HepG2 (cell line): ENCODE results near the gene MAP3K4. TPM values are rescaled to one million over a fixed set of nuclear protein-coding genes. Genes with fewer than 3 reads are reported as not detected.

ENCODE experiments used
- ATAC-seq: fragments of 200-7000 bp; cut with Tn5 transposase; 3 replicates; pipeline ENCODE4 v1.9.1; 2020; ENCODE audit warnings: mild to moderate bottlenecking, moderate library complexity
- BruUV-seq: library from RNA; stranded (reverse); fragments of 400-500 nt; replicated peaks from 2 replicates; lab custom pipeline; 2021; lab: Mats Ljungman, UMichigan
- CTCF ChIA-PET: fragments of 300-600 bp; formaldehyde crosslinking; extraction: SDS; loops from one replicate; lab custom pipeline; 2021; ENCODE audit warnings: low total read pairs, inconsistent platforms, low intra/inter-chr PET ratio; lab: Yijun Ruan, JAX
- POLR2A ChIA-PET: fragments of 350-600 bp; sonication (Branson Sonifier 250); formaldehyde crosslinking; loops from one replicate; lab custom pipeline; 2020; ENCODE audit warnings: antibody characterized with exemption, inconsistent platforms; lab: Yijun Ruan, JAX
- DNase-seq: peaks from one replicate; pipeline ENCODE4 v3.0.0-alpha.2; 2015; ENCODE audit warnings: low spot score
- FAIRE-seq: peaks from 3 replicates; lab custom pipeline; 2011; peaks lifted over from hg19 to GRCh38; lab: Jason Lieb, UNC
- H2AFZ ChIP-seq: one replicate; pipeline ENCODE4 v1.6.1; 2011; ENCODE audit warnings: low read length, inconsistent platforms
- H3K27ac ChIP-seq: fragments of 300-600 bp; 3 replicates; pipeline ENCODE4 v1.8.0; 2011; ENCODE audit warnings: mixed run types, mild to moderate bottlenecking, mixed read lengths, low read length, inconsistent platforms; ENCODE audit not compliant: insufficient read depth; ENCODE audit errors: extremely low read length
- H3K27me3 ChIP-seq, 2 experiments: fragments of 200-600 bp in 1 of 2; 2 replicates in 1 of 2; 3 replicates in 1 of 2; pipeline versions ENCODE4 v1.6.0 to v1.8.0; 2011; ENCODE audit warnings: low read length in 2 of 2, mild to moderate bottlenecking in 2 of 2, moderate library complexity in 2 of 2, inconsistent platforms in 1 of 2; ENCODE audit not compliant: insufficient read depth in 2 of 2, control insufficient read depth in 1 of 2
- H3K36me3 ChIP-seq, 2 experiments: fragments of 200-600 bp in 1 of 2; replicated peaks in 1 of 2; 2 replicates in 1 of 2; 3 replicates in 1 of 2; pipeline versions ENCODE4 v1.5.1 to v1.8.0; 2011; ENCODE audit warnings: low read length in 2 of 2, inconsistent platforms in 1 of 2; ENCODE audit not compliant: insufficient read depth in 2 of 2, control insufficient read depth in 1 of 2
- H3K4me1 ChIP-seq: 2 replicates; pipeline ENCODE4 v1.5.1; 2012; ENCODE audit warnings: low read length, inconsistent platforms; ENCODE audit not compliant: insufficient read depth
- H3K4me2 ChIP-seq: 2 replicates; pipeline ENCODE4 v1.6.0; 2011; ENCODE audit warnings: low read depth, low read length, inconsistent platforms
- H3K4me3 ChIP-seq, 3 experiments: fragments of 200-600 bp in 1 of 3; sonication (generic), shearing (Covaris generic) in 1 of 3; replicated peaks in 1 of 3; 2 replicates each; pipeline ENCODE4 v1.5.1; 2011 to 2016; ENCODE audit warnings: low read length in 3 of 3, inconsistent platforms in 2 of 3, low read depth in 2 of 3, mild to moderate bottlenecking in 2 of 3, control low read depth in 1 of 3, mixed read lengths in 1 of 3; ENCODE audit not compliant: insufficient read depth in 1 of 3
- H3K79me2 ChIP-seq: one replicate; pipeline ENCODE4 v1.6.1; 2011; ENCODE audit warnings: low read length, inconsistent platforms; ENCODE audit not compliant: insufficient read depth
- H3K9ac ChIP-seq: 2 replicates; pipeline ENCODE4 v1.6.0; 2011; ENCODE audit warnings: mild to moderate bottlenecking, low read depth, low read length, inconsistent platforms; ENCODE audit not compliant: insufficient read depth
- H3K9me3 ChIP-seq: 2 replicates; pipeline ENCODE4 v1.5.1; 2012; ENCODE audit warnings: mild to moderate bottlenecking, low read length
- H4K20me1 ChIP-seq: 2 replicates; pipeline ENCODE4 v1.6.0; 2011; ENCODE audit warnings: inconsistent platforms, mild to moderate bottlenecking, low read length, moderate library complexity; ENCODE audit not compliant: insufficient read depth
- EP300 ChIP-seq, 3 experiments: sonication (generic) in 1 of 3; formaldehyde crosslinking in 1 of 3; IDR thresholded peaks; 2 replicates each; pipeline versions ENCODE4 v1.5.1 to v1.6.1; 2011 to 2020; ENCODE audit warnings: low read depth in 2 of 3, low read length in 2 of 3, borderline replicate concordance in 1 of 3, improper control_type of control experiment in 1 of 3, mild to moderate bottlenecking in 1 of 3, missing genetic modification reagents in 1 of 3, moderate library complexity in 1 of 3
- IRF1 ChIP-seq: sonication (generic); formaldehyde crosslinking; IDR thresholded peaks from 2 replicates; pipeline ENCODE4 v1.4.0; 2020; ENCODE audit warnings: low read depth, mild to moderate bottlenecking, missing genetic modification reagents
- KLF9 ChIP-seq: IDR thresholded peaks from 2 replicates; pipeline ENCODE4 v1.6.1; 2016; ENCODE audit warnings: low read depth
- MLLT10 ChIP-seq: sonication (generic); formaldehyde crosslinking; IDR thresholded peaks from 2 replicates; pipeline ENCODE4 v1.4.0; 2020; ENCODE audit warnings: missing genetic modification reagents
- MTF1 ChIP-seq: sonication (generic); formaldehyde crosslinking; IDR thresholded peaks from 2 replicates; pipeline ENCODE4 v1.5.0; 2020; ENCODE audit warnings: missing genetic modification reagents
- PAWR ChIP-seq: sonication (generic); formaldehyde crosslinking; IDR thresholded peaks from 2 replicates; pipeline ENCODE4 v1.4.0; 2020; ENCODE audit warnings: missing genetic modification reagents, mild to moderate bottlenecking, borderline replicate concordance
- REL ChIP-seq: sonication (generic); formaldehyde crosslinking; conservative IDR thresholded peaks from 2 replicates; pipeline ENCODE4 v1.8.0; 2022; ENCODE audit warnings: mild to moderate bottlenecking, missing genetic modification reagents, moderate library complexity
- SRY ChIP-seq: sonication (generic); formaldehyde crosslinking; IDR thresholded peaks from 2 replicates; pipeline ENCODE4 v1.8.0; 2022; ENCODE audit warnings: mild to moderate bottlenecking, missing genetic modification reagents
- TOPORS ChIP-seq: sonication (generic); formaldehyde crosslinking; IDR thresholded peaks from 2 replicates; pipeline ENCODE4 v1.8.0; 2023; ENCODE audit warnings: mild to moderate bottlenecking, missing genetic modification reagents
- ZMYM3 ChIP-seq: sonication (generic); formaldehyde crosslinking; IDR thresholded peaks from 2 replicates; pipeline ENCODE4 v1.5.1; 2020; ENCODE audit warnings: mild to moderate bottlenecking, missing genetic modification reagents
- ZNF180 ChIP-seq: sonication (generic); formaldehyde crosslinking; IDR thresholded peaks from 2 replicates; pipeline ENCODE4 v1.4.0; 2020; ENCODE audit warnings: low read depth, missing genetic modification reagents, borderline replicate concordance
- ZNF30 ChIP-seq: sonication (generic); formaldehyde crosslinking; IDR thresholded peaks from 2 replicates; pipeline ENCODE4 v1.5.0; 2020; ENCODE audit warnings: mild to moderate bottlenecking, missing genetic modification reagents
- ZNF414 ChIP-seq: sonication (generic); formaldehyde crosslinking; IDR thresholded peaks from 2 replicates; pipeline ENCODE4 v1.5.0; 2020; ENCODE audit warnings: missing genetic modification reagents
- ZNF501 ChIP-seq: sonication (generic); formaldehyde crosslinking; IDR thresholded peaks from 2 replicates; pipeline ENCODE4 v1.5.1; 2020; ENCODE audit warnings: mild to moderate bottlenecking, moderate library complexity, missing genetic modification reagents
- ZNF615 ChIP-seq: sonication (generic); formaldehyde crosslinking; IDR thresholded peaks from 2 replicates; pipeline ENCODE4 v1.5.0; 2020; ENCODE audit warnings: mild to moderate bottlenecking, missing genetic modification reagents, borderline replicate concordance
- ZNF737 ChIP-seq: sonication (generic); formaldehyde crosslinking; IDR thresholded peaks from 2 replicates; pipeline ENCODE4 v1.5.0; 2020; ENCODE audit warnings: missing genetic modification reagents, mild to moderate bottlenecking, borderline replicate concordance
- ZSCAN25 ChIP-seq: sonication (generic); formaldehyde crosslinking; IDR thresholded peaks from 2 replicates; pipeline ENCODE4 v1.8.0; 2022; ENCODE audit warnings: mild to moderate bottlenecking, missing genetic modification reagents
- WGBS: methylation state at CpG from one replicate; pipeline ENCODE4 v1.1.6; 2017; ENCODE audit warnings: low lambda C conversion rate; 5-methylcytosine and 5-hydroxymethylcytosine counted together
- in situ Hi-C: cut with HindIII; loops from 2 replicates; pipeline ENCODE4 v1.10.0; 2017; ENCODE audit warnings: low pct_unique_long_range_greater_than_20kb; ENCODE audit not compliant: extremely low pct_ligation_motif_present
- intact Hi-C: fragments of 100-400 bp; cut with micrococcal nuclease; formaldehyde crosslinking; loops from one replicate; pipeline ENCODE4 v1.10.0; 2022; ENCODE audit not compliant: unreplicated experiment
- polyA plus RNA-seq, 8 experiments: library from polyadenylated mRNA; depleted of rRNA in 3 of 8; stranded (reverse) in 7 of 8; unstranded in 1 of 8; fragments of >200 nt; fragmentation: Illumina TruSeq in 4 of 8; extraction: Trizol in 4 of 8; gene quantifications; 2 replicates each; pipeline versions ENCODE4 v1.2.1 to v1.2.3, GENCODE V29; 2011 to 2016; ENCODE audit warnings: low read depth in 4 of 8, missing spikeins in 1 of 8, mixed read lengths in 1 of 8; ENCODE audit not compliant: insufficient read depth in 1 of 8
- total RNA-seq, 5 experiments: library from RNA; depleted of rRNA; stranded (reverse); fragments of >200 nt; fragmentation: Illumina TruSeq; extraction: Trizol; gene quantifications; 2 replicates each; pipeline ENCODE4 v1.2.3, GENCODE V29; 2016; ENCODE audit warnings: low read depth in 1 of 5
- TF ChIP-seq, protein P1 (sequence below): sonication (generic); formaldehyde crosslinking; IDR thresholded peaks from 2 replicates; pipeline ENCODE4 v1.4.0; 2020; ENCODE audit warnings: missing genetic modification reagents
- TF ChIP-seq, protein P2 (sequence below): sonication (generic); formaldehyde crosslinking; conservative IDR thresholded peaks from 2 replicates; pipeline ENCODE4 v1.5.0; 2020; ENCODE audit warnings: missing genetic modification reagents

MAP3K4 gene
- total and polyA plus RNA-seq, 2 of the 13 experiments (the other 11 are each of a cell fraction or from before 2014, with no cell fraction given) = 12.9 to 33.6 TPM

DNA sequence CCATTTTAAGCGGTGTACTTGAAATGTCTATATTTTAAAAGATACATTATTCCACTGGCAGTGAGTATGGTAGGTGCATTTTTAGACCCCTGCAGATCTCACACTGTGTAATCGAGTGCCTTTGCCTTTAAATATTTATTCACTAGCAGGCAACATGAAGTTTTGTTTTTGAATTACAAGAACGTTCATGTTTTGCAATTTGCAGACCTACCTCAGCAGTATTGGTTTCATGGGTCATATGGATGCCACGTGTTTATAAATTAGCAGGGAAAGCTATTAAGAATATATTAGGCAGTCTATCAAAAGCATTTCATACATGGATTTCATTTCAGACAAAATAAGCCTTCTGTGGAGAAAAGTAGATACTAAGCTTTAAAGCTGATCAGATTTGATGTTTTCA lies 7.2 kb downstream of the MAP3K4 start:
- BruUV-seq = no TSS peak
- Histone ChIP-seq H3K9ac (no peak overlapping the region), H3K9me3 (no peaks in the 10 kb centered on the region), H3K79me2 (peaks cover 85% of the 10 kb centered on the region), H3K4me1 (peaks cover 30% of the 10 kb centered on the region), H4K20me1 (peaks cover 7% of the 10 kb centered on the region), H3K27ac (no peak overlapping the region), H3K4me3 (no peak overlapping the region), H3K27me3 (no peaks in the 10 kb centered on the region), H2AFZ (no peak overlapping the region), H3K4me2 (no peak overlapping the region), H3K36me3 (no peaks in the 10 kb centered on the region)
- 93% methylated on average over 4 of the region's 4 CpGs for WGBS
- TF ChIP-seq PAWR (CRISPR knock-in tag) (no peak), ZNF180 (CRISPR knock-in tag) (no peak), ZNF30 (CRISPR knock-in tag) (no peak), TOPORS (CRISPR knock-in tag) (no peak), SRY (CRISPR knock-in tag) (no peak), ZSCAN25 (CRISPR knock-in tag) (no peak), MTF1 (CRISPR knock-in tag) (no peak), ZNF737 (CRISPR knock-in tag) (no peak), ZMYM3 (no peak), KLF9 (CRISPR knock-in tag) (no peak), REL (CRISPR knock-in tag) (no peak), MLLT10 (CRISPR knock-in tag) (no peak), ZNF501 (no peak), ZNF615 (CRISPR knock-in tag) (no peak), IRF1 (CRISPR knock-in tag) (no peak), ZNF414 (CRISPR knock-in tag) (no peak), EP300 (IDR thresholded peaks at IDR 0.05; ENCODE audit: low read depth in 2 of 2, low read length in 2 of 2) (no peak), EP300 (CRISPR knock-in tag; IDR thresholded peaks at IDR 0.05; ENCODE audit: borderline replicate concordance) (no peak)
- TF ChIP-seq, protein P1, sequence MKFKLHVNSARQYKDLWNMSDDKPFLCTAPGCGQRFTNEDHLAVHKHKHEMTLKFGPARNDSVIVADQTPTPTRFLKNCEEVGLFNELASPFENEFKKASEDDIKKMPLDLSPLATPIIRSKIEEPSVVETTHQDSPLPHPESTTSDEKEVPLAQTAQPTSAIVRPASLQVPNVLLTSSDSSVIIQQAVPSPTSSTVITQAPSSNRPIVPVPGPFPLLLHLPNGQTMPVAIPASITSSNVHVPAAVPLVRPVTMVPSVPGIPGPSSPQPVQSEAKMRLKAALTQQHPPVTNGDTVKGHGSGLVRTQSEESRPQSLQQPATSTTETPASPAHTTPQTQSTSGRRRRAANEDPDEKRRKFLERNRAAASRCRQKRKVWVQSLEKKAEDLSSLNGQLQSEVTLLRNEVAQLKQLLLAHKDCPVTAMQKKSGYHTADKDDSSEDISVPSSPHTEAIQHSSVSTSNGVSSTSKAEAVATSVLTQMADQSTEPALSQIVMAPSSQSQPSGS (CRISPR knock-in tag) = no peak
- TF ChIP-seq, protein P2, sequence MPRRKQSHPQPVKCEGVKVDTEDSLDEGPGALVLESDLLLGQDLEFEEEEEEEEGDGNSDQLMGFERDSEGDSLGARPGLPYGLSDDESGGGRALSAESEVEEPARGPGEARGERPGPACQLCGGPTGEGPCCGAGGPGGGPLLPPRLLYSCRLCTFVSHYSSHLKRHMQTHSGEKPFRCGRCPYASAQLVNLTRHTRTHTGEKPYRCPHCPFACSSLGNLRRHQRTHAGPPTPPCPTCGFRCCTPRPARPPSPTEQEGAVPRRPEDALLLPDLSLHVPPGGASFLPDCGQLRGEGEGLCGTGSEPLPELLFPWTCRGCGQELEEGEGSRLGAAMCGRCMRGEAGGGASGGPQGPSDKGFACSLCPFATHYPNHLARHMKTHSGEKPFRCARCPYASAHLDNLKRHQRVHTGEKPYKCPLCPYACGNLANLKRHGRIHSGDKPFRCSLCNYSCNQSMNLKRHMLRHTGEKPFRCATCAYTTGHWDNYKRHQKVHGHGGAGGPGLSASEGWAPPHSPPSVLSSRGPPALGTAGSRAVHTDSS (CRISPR knock-in tag) = no peak
- POLR2A ChIA-PET = no interaction called here
- in situ Hi-C loops (no loop called here), intact Hi-C loops (no loop called here)
- FAIRE-seq (no peak), ATAC-seq (no peak), DNase-seq (no peak)
- CTCF ChIA-PET = no interaction called here
